ENCODE data around the gene ZBTB18.

- no peak for TF ChIP-seq CTCF (conservative IDR thresholded peaks at IDR 0.05 in 1 of 2, IDR thresholded peaks at IDR 0.05 in 1 of 2; ENCODE audit: extremely low read depth in 1 of 2, insufficient read depth in 1 of 2, low read depth in 1 of 2, low read length in 2 of 2)
- TF ChIP-seq EZH2 (IDR thresholded peaks at IDR 0.05; ENCODE audit: borderline replicate concordance, low read length), result no peak
Measured at GRCh38 chr1:244050835-244051444, at the start of gene ZBTB18.

All from mammary epithelial cell (primary cell).